Measurements from ENCODE around the gene SLC6A5.
"Not testable (repeated sequence)": the region's sequence is repeated elsewhere in the genome, so short reads cannot be mapped to it uniquely, and the experiment has no call there.

SLC6A5 gene

GRCh38 chr11:20599221-20600019, at the start of gene SLC6A5:
SLC6A5 (plus strand) TSS chr11:20599608; CDS start chr11:20599673, 65 bp downstream.
- DNase-seq (ENCODE audit: low read depth) = no peak

- no peak for DNase-seq (ENCODE audit: low read depth)
These were observed 48.3 kb upstream of the SLC6A5 start for GRCh38 chr11:20551096-20551495.

GRCh38 chr11:20555783-20556182, 43.6 kb upstream of the SLC6A5 start:
- no peak for DNase-seq (ENCODE audit: low read depth)

- DNase-seq (ENCODE audit: low read depth) = not testable (repeated sequence)
These were observed 43.0 kb upstream of the SLC6A5 start for GRCh38 chr11:20556396-20556795.

- no peak for DNase-seq (ENCODE audit: low read depth)
These were observed 40.7 kb upstream of the SLC6A5 start for GRCh38 chr11:20558741-20559140.

GRCh38 chr11:20559523-20560300, 39.7 kb upstream of the SLC6A5 start:
- no peak for DNase-seq (ENCODE audit: low read depth)

- DNase-seq (ENCODE audit: low read depth) = no peak
These were observed 37.5 kb upstream of the SLC6A5 start for GRCh38 chr11:20561915-20562314.

- no peak for DNase-seq (ENCODE audit: low read depth)
These were observed 35.5 kb upstream of the SLC6A5 start for GRCh38 chr11:20563866-20564265.

- DNase-seq (ENCODE audit: low read depth) = no peak
These were observed 34.4 kb upstream of the SLC6A5 start for GRCh38 chr11:20564846-20565635.

- DNase-seq (ENCODE audit: low read depth) = not testable (repeated sequence)
These were observed 33.3 kb upstream of the SLC6A5 start for GRCh38 chr11:20566115-20566514.

GRCh38 chr11:20566591-20567434, 32.6 kb upstream of the SLC6A5 start:
- DNase-seq (ENCODE audit: low read depth) = no peak

- not testable (repeated sequence) for DNase-seq (ENCODE audit: low read depth)
These were observed 19.7 kb upstream of the SLC6A5 start for GRCh38 chr11:20579725-20580124.

- no peak for DNase-seq (ENCODE audit: low read depth)
These were observed 16.2 kb upstream of the SLC6A5 start for GRCh38 chr11:20583201-20583600.

- no peak for DNase-seq (ENCODE audit: low read depth)
These were observed 15.2 kb upstream of the SLC6A5 start for GRCh38 chr11:20584093-20584774.

- no peak for DNase-seq (ENCODE audit: low read depth)
These were observed 9.6 kb upstream of the SLC6A5 start for GRCh38 chr11:20589796-20590195.

- no peak for DNase-seq (ENCODE audit: low read depth)
These were observed 9.0 kb upstream of the SLC6A5 start for GRCh38 chr11:20590381-20590780.

GRCh38 chr11:20592741-20593140, 6.7 kb upstream of the SLC6A5 start:
- no peak for DNase-seq (ENCODE audit: low read depth)

GRCh38 chr11:20594274-20595061, 4.9 kb upstream of the SLC6A5 start:
- no peak for DNase-seq (ENCODE audit: low read depth)

- no peak for DNase-seq (ENCODE audit: low read depth)
These were observed 4.3 kb upstream of the SLC6A5 start for GRCh38 chr11:20595101-20595500.

All from activated T-cell treated with anti-CD3 and anti-CD28 coated beads for 1 hour (primary cell).